ENCODE results near the gene CCDC124.

DNA sequence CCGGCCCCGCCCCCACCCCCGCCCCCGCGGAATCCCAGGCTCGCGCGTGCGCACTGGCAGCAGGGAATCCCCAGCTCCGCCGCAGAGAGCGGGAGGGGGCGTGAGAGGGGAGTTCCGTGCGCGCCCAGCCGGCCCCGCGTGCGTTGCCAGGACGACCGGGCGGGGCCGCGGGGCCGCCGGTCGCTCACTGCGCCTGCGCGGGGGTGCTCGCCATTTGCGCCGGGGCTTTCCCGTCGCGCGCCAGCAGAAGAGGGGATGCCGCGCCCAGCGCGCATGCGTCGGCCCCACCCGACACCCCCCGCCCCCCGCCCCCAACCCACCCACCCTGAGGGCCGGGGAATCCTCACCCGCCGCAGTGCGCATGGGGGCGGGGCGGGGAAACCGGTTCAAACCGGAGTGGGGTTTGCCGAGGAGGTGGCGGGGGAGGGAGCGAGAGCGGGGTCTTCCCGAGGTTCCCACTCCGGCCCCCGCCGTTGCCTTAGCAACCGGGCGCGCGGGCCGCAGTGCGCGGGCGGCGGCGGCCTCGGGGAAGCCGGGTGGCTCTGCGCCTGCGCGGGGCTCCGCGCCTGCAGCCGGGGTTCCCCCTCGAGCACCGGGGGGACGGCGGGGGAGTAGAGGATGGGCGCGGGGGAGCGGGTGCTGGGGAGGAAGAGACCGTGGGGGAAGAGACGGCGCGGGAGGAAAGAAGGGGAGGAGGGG is 15.1 kb downstream of the CCDC124 start:
- TF ChIP-seq, protein P1, sequence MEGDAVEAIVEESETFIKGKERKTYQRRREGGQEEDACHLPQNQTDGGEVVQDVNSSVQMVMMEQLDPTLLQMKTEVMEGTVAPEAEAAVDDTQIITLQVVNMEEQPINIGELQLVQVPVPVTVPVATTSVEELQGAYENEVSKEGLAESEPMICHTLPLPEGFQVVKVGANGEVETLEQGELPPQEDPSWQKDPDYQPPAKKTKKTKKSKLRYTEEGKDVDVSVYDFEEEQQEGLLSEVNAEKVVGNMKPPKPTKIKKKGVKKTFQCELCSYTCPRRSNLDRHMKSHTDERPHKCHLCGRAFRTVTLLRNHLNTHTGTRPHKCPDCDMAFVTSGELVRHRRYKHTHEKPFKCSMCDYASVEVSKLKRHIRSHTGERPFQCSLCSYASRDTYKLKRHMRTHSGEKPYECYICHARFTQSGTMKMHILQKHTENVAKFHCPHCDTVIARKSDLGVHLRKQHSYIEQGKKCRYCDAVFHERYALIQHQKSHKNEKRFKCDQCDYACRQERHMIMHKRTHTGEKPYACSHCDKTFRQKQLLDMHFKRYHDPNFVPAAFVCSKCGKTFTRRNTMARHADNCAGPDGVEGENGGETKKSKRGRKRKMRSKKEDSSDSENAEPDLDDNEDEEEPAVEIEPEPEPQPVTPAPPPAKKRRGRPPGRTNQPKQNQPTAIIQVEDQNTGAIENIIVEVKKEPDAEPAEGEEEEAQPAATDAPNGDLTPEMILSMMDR (IDR thresholded peaks at IDR 0.05): no peak
- TF ChIP-seq POLR2A (IDR thresholded peaks at IDR 0.05) (no peak), POLR2AphosphoS5 (IDR thresholded peaks at IDR 0.05; ENCODE audit: insufficient read depth in 1 of 2, low read depth in 1 of 2) (no peak)
